PFSK-1 (cell line): Measurements from ENCODE around the gene ARL9.

ENCODE experiments used
- POLR2AphosphoS5 ChIP-seq: IDR thresholded peaks from 2 replicates; pipeline ENCODE4 v1.6.1; 2012; ENCODE audit warnings: low read depth, mild to moderate bottlenecking, control low read depth, low read length, moderate library complexity
- SIN3A ChIP-seq: IDR thresholded peaks from 2 replicates; pipeline ENCODE4 v1.6.1; 2012; ENCODE audit warnings: mild to moderate bottlenecking, low read length, moderate library complexity, borderline replicate concordance; ENCODE audit not compliant: insufficient read depth

DNA sequence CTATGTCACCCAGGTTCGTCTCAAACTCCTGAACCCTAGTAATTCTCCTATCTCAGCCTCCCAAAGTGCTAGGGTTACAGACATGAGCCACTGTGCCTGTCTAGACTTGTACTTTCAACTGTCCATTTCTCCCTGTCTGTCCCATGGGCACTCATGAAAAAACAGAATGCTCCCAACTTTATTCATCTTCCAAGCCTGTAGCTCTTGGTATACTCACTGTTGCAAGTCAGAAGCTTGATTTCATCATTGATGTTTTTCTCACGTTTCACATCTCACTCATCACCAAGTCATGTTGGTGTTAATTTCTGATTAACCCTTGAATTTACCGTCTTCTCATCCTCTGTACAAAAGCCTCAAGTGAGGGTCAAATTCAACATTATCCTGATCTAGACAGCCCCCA lies 45.5 kb upstream of the ARL9 start:
- TF ChIP-seq POLR2AphosphoS5 (no peak), SIN3A (no peak)
